GM19468 (cell line): Measurements from ENCODE around the gene ZSCAN10.

Source experiments
- ATAC-seq: cut with Tn5 transposase; IDR thresholded peaks from one replicate; pipeline ENCODE4 v1.9.1; 2021; ENCODE audit warnings: mild to moderate bottlenecking, moderate library complexity, moderate number of reproducible peaks; ENCODE audit not compliant: unreplicated experiment; ENCODE audit errors: extremely low read depth

Gene ZSCAN10

DNA sequence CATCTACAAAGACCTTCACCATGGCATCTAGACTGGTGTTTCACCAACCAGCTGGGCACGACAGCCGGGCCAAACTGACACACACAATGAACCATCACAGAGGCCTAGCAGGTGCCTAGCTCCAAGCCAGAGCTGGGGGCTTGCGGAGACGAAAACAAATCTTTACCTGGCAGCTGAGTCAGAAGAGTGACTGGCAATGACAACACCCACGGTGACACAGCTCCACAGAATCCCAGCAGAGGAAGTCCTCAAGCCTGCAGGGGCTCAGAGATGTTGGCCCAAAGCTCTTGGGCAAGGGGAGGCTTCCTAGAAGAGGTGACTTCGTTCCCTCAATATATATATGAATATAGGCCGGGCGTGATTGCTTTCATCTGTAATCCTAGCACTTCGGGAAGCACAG lies 47.6 kb downstream of the ZSCAN10 start:
- ATAC-seq, result no peak

DNA sequence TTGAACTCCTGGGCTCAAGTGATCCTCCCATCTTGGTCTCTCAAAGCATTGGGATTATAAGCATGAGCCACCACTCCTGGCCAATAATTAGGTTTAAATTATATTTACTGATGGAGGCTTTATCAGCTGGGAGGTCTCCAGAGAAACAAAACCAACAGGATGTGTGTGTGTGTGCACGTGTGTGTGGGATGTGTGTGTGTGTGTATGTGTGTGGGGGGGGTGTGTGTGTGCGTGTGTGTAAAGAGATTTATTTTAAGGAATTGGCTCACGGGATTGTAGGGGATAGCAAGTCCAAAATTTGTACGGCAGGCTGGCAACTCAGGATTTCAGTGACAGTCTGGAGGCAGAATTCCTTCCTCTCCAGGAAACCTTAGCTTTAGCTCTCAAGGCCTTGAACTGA lies 48.1 kb downstream of the ZSCAN10 start:
- no peak for ATAC-seq

DNA sequence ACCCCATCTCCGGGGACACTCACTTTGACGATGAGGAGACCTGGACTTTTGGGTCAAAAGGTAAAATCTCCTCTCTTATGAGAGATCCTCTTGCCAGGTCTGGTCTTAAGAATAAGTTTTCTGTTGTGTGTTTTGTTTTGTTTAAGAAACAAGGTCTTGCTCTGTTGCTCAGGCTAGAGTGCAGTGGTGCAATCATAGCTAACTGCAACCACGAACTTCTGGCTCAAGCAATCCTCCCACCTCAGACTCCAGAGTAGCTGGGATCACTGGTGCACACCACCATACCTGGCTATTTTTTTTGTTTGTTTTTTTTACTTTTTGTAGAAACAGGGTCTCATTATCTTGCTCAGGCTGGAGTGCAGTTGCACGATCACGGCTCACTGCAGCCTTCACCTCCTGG lies 48.6 kb downstream of the ZSCAN10 start:
- no peak for ATAC-seq

DNA sequence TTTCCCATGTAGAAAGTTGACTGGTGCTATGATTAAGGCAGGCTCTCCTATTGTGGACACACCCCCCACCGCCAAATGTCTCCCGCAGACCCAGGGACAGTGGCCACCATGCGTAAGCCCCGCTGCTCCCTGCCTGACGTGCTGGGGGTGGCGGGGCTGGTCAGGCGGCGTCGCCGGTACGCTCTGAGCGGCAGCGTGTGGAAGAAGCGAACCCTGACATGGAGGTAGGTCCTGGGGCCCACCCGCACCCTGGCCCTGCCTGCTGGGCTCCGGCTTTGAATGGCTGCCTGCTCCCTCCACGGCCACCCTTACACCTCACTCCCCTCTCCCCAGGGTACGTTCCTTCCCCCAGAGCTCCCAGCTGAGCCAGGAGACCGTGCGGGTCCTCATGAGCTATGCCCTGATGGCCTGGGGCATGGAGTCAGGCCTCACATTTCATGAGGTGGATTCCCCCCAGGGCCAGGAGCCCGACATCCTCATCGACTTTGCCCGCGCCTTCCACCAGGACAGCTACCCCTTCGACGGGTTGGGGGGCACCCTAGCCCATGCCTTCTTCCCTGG lies 49.1 kb downstream of the ZSCAN10 start:
- ATAC-seq, result no peak

DNA sequence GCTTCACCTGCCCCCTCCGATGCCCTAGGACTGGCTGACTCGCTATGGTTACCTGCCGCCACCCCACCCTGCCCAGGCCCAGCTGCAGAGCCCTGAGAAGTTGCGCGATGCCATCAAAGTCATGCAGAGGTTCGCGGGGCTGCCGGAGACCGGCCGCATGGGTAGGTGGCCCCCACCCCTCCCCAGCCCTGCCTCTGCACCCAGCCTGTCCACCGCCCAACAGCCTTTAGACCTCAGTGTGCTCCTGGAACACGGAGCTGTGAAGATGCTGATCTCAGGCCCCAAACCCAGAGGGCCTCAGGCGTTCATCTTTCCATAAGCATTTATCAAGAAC lies 51.7 kb downstream of the ZSCAN10 start:
- ATAC-seq, result no peak

DNA sequence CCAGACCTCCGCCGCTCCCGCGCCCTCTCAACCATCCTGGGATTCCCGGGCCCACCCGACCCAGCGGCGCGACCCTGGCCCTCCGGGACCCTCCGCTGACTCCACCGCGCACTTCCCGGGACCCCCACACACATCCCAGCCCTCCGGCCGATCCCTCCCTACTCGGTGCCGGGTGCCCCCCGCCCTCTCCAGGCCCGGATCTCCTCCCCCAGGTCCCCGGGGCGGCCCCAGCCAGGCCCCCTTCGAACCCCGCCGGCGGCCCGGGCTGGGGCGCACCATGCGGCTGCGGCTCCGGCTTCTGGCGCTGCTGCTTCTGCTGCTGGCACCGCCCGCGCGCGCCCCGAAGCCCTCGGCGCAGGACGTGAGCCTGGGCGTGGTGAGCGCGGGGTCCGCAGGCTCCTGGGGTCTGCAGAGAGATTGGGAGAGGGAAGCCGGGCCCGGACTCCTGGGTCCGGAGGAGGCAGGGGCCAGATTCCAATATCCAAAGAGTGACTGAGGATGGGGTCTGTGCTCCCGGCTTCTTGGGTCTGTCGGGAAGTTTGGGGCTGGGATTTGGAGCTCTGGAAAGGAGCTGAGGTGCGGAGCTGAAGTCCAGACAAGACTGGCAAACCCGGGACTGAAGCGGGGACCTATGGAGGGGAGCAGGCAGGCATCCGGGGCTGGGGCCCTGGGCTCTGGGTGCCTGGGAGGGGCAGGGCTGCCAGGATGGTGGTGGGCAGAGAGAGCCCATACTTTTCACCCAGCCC lies 52.3 kb downstream of the ZSCAN10 start:
- no peak for ATAC-seq

DNA sequence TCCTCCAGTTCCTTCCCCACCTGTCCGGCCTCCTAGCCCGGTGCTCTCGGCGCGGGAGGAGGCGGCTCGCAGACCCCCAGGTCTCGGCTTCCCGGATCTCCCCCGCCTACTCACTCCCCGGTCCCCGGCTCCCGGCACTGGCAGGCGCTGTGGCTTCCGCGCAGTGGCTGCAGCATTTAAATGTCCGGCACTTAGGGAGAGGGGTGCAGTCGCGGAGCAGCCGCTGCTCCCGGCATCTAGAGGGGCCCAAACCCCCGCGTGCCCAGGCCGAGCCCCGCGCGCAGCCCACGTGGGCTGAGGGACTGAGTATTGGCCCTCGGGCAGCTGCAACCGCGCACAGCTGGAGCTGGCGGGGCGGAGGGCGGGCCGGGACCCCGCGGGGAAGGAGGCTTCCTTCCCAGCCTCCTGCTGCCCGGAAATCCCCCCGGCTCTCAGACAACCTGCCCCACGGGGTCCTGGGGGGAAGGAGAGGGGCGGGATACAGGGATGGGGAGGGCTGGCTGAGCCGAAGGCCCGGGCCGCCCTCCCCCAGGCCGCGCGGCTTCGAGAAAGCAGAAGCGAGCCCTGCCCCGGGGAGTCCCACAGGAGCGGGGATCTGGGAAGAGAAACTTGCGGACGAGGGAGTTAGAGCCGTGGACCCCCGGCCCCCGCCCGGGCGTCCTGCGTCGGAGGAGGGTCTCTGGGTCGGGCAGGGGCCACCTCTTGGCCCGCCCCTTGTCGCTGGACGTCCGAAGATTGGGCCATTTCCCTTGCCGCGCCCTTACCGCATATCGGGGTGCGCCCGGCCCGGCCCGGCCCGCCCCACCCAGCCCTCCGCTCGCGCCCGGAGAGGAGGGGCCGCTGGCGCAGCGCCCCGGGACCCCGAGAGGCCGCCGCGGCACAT lies 53.1 kb downstream of the ZSCAN10 start, which contains the start of gene MMP25:
Gene MMP25 (plus strand): TSS at position 804 of the 883 bp plus-strand sequence. CDS start 357 bp downstream, outside the sequence.
- no peak for ATAC-seq

DNA sequence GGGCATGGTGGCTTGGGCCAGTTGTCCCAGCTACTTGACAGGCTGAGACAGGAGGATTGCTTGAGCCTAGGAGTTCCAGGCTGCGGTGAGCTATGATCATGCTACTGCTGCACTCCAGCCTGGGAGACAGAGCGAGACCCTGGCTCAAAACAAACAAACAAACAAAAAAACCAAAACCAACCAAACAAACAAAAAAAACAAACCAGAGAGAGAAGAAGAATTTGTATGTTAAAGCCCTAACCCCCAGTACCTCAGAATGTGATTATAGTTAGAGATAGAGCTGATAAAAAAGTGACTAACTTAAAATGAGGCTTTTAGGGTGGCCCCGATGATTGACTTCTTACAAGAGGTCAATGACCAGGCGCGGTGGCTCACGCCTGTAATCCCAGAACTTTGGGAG lies 54.4 kb downstream of the ZSCAN10 start:
- ATAC-seq, result no peak

DNA sequence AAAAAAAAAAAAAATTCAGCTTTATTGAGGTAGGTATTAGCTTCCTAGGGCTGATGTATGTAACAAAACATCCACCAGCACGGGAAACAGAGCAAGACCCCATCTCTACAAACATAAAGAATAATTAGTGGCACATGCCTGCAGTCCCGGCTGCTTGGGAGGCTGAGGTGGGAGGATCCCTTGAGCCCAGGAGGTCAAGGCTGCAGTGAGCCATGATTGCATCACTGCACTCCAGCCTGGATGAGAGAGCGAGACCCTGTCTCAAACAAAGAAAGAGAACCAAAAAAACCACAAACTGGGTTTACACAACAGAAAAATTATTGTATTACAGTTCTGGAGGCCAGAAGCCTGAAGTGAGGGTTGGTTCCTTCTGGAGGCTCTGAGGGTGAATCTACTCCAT lies 56.7 kb downstream of the ZSCAN10 start:
- no peak for ATAC-seq

DNA sequence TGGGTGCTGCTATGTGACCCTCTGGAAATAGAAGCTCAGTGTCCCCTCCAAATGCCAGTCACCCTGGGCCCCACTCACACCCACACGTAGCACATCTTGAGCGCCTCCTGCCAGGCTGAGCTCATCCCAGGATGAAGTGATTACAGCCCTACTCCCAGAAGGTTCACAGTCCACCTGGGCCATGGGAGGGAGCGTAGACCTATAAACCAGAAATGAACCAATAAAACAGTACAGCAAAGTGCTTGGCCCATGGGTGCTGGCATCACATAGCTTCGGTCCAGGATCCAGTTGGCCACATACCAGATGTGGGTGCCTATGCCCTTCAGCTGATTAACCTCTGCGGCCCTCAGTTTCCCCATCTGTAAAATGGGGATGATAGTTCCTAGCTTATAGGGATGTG lies 60.2 kb downstream of the ZSCAN10 start:
- no peak for ATAC-seq
